Stimulated activated CD4-positive, alpha-beta T cell treated with anti-CD3 and anti-CD28 coated beads, Interleukin-15, amount 100 ng/mL, for 1 hour (primary cell): ENCODE data around the gene CLN6.
"Not testable (repeated sequence)": the region's sequence is repeated elsewhere in the genome, so short reads cannot be mapped to it uniquely, and the experiment has no call there.

Experiments used
- DNase-seq, 2 donors: peaks; one replicate each; pipeline ENCODE4 v3.0.0-alpha.2; 2020; ENCODE audit warnings: low read depth in 1 of 2, low spot score in 1 of 2

The CLN6 gene

DNA sequence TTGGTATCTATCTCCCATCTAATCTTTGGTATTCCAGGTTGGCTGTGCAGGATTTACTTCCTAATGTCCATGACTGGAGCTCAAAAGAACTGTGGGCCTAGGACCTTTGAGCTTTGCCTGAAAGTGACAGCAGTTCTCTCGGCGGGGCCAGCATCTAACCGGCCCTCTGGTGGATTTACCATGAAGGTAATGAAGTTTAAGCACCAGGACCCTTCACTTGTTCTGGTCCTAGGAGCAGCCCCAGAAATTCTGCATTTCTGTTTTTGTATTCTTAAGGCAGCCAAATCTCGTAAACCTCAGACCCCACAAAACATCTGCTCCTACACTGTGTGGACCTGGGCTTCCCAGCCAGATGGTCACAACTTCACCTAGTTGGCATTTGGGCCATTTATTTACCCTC is 37.4 kb downstream of the CLN6 start:
- DNase-seq = no peak

DNA sequence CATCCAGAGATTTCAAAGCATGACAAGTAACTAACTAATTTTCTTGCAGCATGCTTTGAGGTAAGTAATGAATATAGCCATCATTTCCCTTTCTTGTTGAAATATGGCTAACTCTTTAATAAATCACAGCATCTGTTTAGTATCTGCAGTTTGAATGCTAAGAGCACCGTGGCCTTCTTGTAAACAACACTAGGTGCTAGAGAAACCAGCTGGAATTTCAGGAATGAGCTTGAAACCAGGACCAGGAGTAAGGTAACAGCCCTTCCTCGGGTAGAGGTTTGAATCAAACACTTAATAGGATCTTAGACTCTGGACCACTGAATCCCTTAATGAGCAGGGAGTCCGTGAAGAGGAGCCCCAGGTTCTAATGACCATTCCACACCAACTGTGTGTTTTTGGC is 38.0 kb downstream of the CLN6 start:
- no peak for DNase-seq

DNA sequence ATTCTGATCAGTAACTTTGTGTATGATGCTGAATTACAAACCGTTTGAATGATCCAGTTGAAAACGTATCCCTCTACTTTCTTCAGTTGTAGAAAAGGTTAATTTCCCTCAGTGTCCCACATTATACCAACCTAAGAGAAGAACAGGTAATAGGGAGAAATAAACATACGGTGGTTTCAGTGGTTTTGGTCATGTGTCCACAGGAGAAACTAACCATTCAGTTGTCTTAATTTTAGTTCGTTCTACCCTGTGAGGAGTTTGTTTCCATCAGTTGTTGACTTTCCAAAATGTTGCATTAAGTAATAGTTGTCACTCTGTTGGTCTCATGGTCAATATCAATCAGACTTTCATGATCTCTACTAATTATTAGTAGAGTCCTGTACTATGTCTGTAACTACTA is 39.5 kb downstream of the CLN6 start:
- no peak for DNase-seq

DNA sequence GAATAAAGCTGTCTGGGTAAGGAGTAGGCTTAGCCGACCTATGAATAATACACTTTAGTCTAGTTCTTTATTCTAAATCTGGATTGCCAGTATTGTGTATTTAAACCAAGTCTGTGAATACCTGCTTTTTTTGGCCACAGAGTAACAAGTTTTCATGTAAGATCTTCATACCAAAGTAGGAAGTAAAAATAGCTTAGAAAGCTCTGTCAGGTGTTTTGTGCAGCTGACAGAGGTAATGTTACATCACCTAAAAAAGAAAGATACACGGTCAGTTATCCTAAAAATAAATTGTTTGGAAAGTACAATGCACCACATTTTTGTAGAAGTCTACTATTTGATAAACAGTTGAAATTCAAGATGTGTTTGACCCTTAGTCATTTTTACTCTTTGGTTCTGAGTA is 40.9 kb downstream of the CLN6 start:
- no peak for DNase-seq

DNA sequence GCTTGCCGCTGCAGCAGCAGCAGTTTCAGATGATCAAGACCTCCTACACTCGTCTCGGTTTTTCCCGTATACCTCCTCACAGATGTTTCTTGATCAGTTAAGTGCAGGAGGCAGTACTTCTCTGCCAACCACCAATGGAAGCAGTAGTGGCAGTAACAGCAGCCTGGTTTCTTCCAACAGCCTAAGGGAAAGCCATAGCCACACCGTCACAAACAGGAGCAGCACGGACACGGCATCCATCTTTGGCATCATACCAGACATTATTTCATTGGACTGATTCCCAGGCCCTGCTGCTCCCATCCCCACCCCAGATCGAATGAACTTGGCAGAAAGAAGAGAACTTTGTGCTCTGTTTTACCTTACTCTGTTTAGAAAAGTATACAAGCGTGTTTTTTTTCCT is 42.0 kb downstream of the CLN6 start:
- DNase-seq = no peak

DNA sequence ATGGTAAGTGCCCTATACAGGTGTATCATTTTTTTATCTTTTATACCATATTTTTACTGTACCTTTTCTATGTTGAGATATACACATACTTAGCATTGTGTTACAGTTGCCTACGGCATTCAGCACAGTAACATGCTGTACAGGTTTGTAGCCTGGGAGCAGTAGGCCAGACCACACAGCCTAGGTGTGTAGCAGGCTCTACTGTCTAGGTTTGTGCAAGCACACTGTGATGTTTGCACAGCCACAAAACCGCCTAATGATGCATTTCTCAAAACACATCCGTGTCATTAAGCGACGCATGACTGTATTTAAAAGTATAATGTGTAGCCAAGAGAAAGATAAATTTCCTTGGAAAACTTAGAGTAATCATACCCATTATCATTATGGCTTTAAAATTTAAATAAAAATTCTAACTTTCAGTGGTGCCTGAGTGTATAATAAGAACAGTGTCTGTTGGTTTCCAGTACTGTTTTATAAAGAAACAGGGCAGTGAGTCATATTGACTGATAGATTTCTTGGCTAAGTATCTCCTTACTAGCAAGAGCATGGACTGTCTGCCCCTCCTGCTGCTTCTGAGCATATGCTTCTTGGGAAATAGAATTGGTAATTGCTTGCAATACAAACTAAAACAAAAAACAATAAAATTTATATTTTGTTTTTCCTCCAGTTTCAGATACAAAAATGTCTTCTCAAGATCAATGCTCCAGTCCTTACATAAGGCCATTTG is 42.7 kb downstream of the CLN6 start:
- DNase-seq = no peak

DNA sequence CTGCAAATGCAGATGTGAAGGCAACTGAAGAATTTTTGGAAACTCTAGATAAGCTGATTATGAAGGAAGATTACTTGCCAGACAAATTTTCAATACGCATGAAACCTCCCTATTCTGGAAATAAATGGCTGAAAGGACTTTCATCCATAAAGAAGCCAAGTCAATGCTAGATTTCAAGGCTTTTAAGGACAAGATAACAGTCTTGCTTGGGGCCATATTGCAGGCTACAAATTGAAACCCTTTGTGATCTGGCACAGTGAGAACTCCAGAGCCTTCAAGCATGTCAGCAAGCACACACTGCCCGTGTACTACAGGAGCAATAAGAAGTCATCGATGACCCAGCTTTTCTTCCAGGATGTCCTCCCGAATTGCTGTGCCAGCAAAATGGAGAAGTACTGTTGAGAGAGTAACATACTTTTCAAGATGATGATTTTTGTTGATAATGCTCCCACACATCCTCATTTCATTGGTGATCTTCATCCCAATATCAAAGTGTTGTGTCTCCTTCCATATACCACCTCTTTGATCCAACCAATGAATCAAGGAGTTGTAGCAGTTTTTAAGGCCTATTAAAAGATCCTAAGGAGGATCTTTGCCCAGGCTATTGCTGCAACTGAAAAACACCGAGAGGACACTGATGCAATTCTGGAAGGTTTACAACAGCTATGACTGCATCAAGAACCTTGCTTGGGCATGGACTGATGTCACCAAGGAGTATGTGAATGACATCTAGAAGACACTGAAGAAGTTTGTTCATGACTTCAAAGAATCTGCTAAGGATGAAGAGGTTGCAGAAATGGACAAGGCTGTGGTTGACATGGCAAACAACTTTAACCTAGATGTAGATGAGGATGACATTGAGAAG is 44.7 kb downstream of the CLN6 start:
- DNase-seq = no peak

DNA sequence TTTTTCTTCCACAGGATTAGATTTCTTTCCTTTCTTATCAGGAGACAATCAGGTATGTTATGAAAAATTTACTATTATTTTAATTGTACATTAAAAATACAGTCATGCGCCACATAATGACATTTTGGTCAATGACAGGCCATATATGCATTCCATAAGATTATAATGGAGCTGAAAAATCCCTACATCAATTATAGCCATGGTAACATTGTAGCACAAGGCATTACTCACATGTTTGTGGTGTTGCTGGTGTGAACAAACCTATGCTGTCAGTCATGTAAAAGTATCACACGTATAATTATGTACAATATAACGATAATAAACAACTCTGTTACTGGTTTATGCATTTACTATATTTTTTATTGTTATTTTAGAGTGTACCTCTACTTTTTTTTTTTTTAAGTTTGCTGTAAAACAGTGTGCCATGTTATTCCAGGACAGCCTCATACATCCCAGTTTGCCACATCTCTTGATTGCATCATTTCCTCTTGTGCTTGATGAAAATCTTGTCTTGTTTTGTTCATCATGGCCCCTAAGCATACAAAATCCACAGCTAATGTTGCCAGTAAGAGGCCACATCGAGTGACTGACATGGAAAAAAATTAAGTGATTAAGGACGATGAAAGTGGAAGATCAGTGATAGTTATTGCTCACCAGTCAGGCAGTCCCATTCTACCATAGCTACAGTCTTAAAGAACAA is 45.8 kb downstream of the CLN6 start:
- no peak for DNase-seq

DNA sequence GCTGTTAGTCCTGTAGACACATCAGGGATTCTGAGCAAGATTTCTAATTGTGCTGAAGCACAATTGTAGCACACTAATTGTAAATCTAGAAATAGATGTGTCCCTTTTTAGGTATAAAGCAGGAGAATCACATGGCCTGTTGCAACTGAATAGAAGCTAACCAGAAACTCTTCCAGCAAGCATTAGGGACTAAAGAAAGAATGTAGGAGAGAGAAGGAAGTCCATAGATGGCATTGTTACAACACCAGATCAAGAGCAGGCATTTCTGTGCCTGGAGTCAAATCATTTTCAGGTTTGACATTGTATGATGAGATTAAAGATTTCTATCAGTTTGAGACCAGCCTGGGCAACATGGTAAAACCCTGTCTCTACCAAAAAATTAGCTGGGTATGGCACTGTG is 51.8 kb downstream of the CLN6 start:
- DNase-seq = no peak

DNA sequence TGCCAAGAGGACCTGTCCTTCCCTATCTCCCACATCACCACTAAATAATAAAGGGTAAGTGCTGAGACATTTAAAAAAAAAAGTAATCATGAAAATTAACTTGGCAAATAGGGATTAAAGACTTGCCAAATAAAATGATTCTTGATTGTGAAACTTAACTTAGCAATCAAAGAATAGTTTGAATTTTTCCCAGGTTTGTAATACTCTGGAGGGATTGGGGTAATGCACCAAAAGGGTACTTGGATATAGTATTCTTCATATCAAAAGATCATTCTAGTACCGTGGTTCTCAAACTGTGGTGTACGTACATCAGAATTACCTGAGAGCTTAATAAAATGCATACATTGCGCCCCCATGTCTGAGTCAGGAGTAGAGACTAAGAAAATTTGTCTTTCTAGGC is 52.9 kb downstream of the CLN6 start:
- no peak for DNase-seq

DNA sequence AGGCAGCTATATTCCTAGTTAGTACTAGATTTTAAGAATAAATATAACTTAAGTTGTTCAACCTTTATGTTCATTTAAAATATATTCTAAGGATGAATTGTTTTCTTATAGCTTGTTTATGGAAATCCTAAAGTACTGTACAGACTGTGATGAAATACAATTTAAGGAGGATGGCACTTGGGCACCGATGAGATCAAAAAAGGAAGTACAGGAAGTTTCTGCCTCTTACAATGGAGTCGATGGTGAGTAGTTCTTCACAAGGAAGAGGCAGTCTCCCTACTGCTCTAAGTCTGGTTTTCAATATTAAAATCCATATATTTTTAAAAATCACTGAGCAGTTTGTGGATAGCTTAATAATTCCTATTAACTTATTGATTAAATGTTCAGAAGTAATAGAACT is 54.0 kb downstream of the CLN6 start:
- DNase-seq = no peak

DNA sequence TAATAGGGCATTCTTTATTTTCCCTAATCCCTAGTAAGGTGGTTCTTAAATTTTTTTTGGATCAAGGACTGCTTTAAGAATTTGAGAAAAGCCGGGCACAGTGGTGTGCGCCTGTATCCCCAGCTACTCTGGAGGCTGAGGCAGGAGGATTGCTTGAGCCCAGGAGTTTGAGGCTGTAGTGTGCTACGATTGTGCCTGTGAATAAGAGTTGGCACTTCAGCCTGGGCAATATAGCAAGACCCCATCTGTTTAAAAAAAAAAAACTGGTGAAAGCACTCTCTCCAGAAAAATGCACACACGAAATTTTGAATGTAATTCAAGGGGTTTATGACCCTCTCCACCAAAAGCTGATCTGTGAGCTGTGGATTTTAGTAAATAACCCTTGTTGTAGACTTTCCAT is 56.4 kb downstream of the CLN6 start:
- DNase-seq = no peak

DNA sequence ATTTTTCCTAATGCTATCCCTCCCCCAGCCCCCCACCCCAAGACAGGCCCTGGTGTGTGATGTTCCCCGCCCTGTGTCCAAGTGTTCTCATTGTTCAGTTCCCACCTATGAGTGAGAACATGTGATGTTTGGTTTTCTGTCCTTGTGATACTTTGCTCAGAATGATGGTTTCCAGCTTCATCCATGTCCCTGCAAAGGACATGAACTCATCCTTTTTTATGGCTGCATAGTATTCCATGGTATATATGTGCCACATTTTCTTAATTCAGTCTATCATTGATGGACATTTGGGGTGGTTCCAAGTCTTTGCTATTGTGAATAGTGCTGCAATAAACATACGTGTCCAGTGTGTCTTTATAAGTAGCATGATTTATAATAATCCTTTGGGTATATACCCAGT is 57.5 kb downstream of the CLN6 start:
- not testable (repeated sequence) for DNase-seq

DNA sequence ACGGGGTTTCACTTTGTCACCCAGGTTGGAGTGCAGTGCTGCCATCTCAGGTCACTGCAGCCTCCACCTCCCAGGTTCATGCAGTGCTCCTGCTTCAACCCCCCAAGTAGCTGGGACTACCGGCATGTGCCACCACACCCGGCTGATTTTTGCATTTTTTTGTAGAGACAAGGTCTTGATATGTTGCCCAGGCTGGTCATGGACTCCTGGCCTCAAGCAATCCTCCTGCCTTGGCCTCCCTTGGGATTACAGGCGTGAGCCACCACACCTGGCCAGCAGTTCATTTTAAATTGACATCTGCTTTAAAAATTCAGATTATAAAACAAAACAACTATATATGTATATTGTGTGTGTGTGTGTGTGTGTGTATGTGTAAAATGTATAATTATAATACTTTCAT is 62.7 kb downstream of the CLN6 start:
- DNase-seq = no peak

DNA sequence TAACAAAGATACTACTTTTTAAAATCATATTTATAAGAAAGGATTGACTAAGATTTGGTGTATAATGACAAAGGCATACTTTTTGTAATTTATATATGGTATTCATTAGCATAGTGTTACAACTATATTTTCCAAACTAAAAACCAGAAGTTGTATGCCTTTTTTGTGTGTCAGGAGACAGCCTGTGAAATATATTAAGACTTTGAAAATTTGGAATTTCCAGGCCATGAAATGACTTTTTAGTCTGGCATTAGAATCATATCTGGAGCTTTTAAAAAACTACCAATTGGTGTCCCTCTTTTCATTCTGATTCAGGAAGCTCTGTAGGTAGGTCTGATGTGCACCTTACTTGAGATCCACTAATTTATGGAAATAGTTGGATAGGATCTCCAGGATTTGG is 66.3 kb downstream of the CLN6 start:
- no peak for DNase-seq

DNA sequence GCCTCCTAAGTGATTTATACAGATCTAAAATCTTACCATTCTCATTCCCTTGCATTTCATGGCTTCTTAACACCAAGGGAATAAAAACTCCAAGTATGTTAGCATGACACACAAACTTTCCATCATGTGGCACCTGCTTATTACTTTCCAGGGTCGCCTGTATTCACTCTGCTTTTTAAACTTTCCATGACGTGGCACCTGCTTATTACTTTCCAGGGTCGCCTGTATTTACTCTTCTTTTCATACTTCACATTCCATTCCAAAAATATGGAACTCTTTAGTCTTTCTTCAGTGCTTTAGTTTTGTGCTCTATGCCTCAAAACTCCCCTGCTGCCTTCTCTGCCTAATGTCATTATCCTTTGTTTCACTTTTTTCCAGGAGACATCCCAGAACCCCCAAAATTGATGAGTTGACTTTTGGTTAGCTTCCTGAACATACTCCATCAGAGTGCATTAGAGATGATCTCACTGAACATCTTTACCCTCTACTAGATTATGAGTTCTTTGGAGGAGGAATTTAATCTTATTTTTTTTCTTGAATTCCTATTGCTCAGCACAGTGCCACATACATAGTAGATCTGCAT is 71.4 kb downstream of the CLN6 start:
- no peak for DNase-seq

DNA sequence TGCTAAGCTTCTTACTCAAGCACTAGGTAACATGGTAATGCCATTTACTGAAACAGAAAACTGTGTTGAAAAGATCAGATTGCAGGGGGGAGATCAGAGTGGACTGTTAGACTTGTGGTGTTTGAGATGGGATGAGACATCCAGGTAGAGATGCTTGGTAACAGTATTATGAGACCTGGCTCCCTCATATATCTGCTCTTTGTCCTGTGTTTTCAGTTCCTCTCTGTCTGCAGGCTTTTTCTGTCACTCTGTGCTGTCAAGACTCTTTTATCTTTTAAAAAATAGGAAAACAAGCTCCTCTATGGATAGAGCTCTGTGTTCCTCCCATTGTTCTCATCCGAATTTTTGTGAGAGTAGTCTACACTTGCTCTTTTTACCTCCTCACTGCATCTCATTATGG is 72.5 kb downstream of the CLN6 start:
- no peak for DNase-seq
